Natural killer cell treated with Interleukin-12 subunit alpha and Interleukin-12 subunit beta and Interleukin-15 and Interleukin-18, amount 100 ng/mL, for 72 hours (primary cell): ENCODE measurements around the gene ENDOG. TPM values are rescaled to one million over a fixed set of nuclear protein-coding genes. Genes with fewer than 3 reads are reported as not detected.
"Not testable (repeated sequence)": the region's sequence is repeated elsewhere in the genome, so short reads cannot be mapped to it uniquely, and the experiment has no call there.

ENCODE experiments used
- ATAC-seq, 2 donors: fragments of 150-1000 bp; cut with Tn5 transposase in 1 of 2; sonication (Bioruptor Pico), chemical (Tn5 transposase) in 1 of 2; 2 replicates each; pipeline ENCODE4 v1.10.0; 2021
- DNase-seq: peaks from one replicate; pipeline ENCODE4 v3.0.0; 2022; ENCODE audit warnings: low spot score
- H3K27ac Mint-ChIP-seq, 2 donors: 1 replicate in 1 of 2; 2 replicates in 1 of 2; pipeline ENCODE4 v1.8.0; 2022; ENCODE audit warnings: mixed read lengths in 2 of 2, mild to moderate bottlenecking in 1 of 2, moderate library complexity in 1 of 2
- H3K27me3 Mint-ChIP-seq, 2 donors: 1 replicate in 1 of 2; 2 replicates in 1 of 2; pipeline ENCODE4 v1.8.0; 2022; ENCODE audit warnings: mixed read lengths in 2 of 2
- H3K36me3 Mint-ChIP-seq: one replicate; pipeline ENCODE4 v1.8.0; 2022; ENCODE audit warnings: mixed read lengths
- H3K4me1 Mint-ChIP-seq, 2 donors: 1 replicate in 1 of 2; 2 replicates in 1 of 2; pipeline ENCODE4 v1.8.0; 2022; ENCODE audit warnings: low read depth in 2 of 2, mixed read lengths in 2 of 2, mild to moderate bottlenecking in 1 of 2
- H3K4me3 Mint-ChIP-seq: one replicate; pipeline ENCODE4 v1.8.0; 2022; ENCODE audit warnings: mixed read lengths
- H3K9me3 Mint-ChIP-seq: 2 replicates; pipeline ENCODE4 v1.8.0; 2022; ENCODE audit warnings: mixed read lengths
- total RNA-seq, 2 donors: library from RNA; stranded (reverse); gene quantifications; one replicate each; pipeline ENCODE4 v1.2.3, GENCODE V29; 2022

ENDOG gene
- total RNA-seq, 2 donors from 2014 or later = 18.4 to 23.7 TPM

GRCh38 chr9:128786681-128787601 lies 31.4 kb upstream of the ENDOG start, which contains the start of gene TBC1D13:
TSS of gene TBC1D13 (plus strand) at chr9:128787253. CDS start at chr9:128787354, 101 bp downstream.
- H3K27me3 Mint-ChIP-seq = no peaks in the 10 kb centered on the region
- H3K4me3 Mint-ChIP-seq = peak within 1 kb of the TSS; percentile 98
- ATAC-seq = peak; percentile 98
- H3K9me3 Mint-ChIP-seq = no peaks in the 10 kb centered on the region
- DNase-seq = peak; percentile 93
- peaks cover 9 to 15% of the 10 kb centered on the region in 2 donors for H3K4me1 Mint-ChIP-seq
- H3K27ac Mint-ChIP-seq = peak within 1 kb of the TSS; percentile 77 to 88
- no peaks in the 10 kb centered on the region for H3K36me3 Mint-ChIP-seq

- DNase-seq (no peak), ATAC-seq (no peak)
- peaks cover 9 to 15% of the 10 kb centered on the region in 2 donors for H3K4me1 Mint-ChIP-seq
- H3K4me3 Mint-ChIP-seq = peak overlapping the region; percentile 98
- no peaks in the 10 kb centered on the region for H3K9me3 Mint-ChIP-seq
- H3K27ac Mint-ChIP-seq = peak overlapping the region; percentile 77 to 88
- H3K36me3 Mint-ChIP-seq = peaks cover under 1% of the 10 kb centered on the region
- H3K27me3 Mint-ChIP-seq = no peaks in the 10 kb centered on the region
Measured at GRCh38 chr9:128787659-128788058, 30.6 kb upstream of the ENDOG start.

- H3K4me1 Mint-ChIP-seq = peaks cover 15% of the 10 kb centered on the region in 2 donors
- H3K4me3 Mint-ChIP-seq = peak overlapping the region; percentile 98
- no peaks in the 10 kb centered on the region for H3K27me3 Mint-ChIP-seq
- H3K27ac Mint-ChIP-seq = peak overlapping the region; percentile 77 to 88
- no peak for DNase-seq
- ATAC-seq = no peak
- peaks cover 4% of the 10 kb centered on the region for H3K36me3 Mint-ChIP-seq
- H3K9me3 Mint-ChIP-seq = no peaks in the 10 kb centered on the region
Measured at GRCh38 chr9:128788445-128788844, 29.9 kb upstream of the ENDOG start.

GRCh38 chr9:128790536-128790935 lies 27.8 kb upstream of the ENDOG start:
- H3K27me3 Mint-ChIP-seq = no peaks in the 10 kb centered on the region
- DNase-seq (no peak), ATAC-seq (no peak)
- no peak overlapping the region for H3K4me3 Mint-ChIP-seq
- H3K36me3 Mint-ChIP-seq = peaks cover 9% of the 10 kb centered on the region
- no peak overlapping the region for H3K27ac Mint-ChIP-seq
- peaks cover 15% of the 10 kb centered on the region in 2 donors for H3K4me1 Mint-ChIP-seq
- H3K9me3 Mint-ChIP-seq = no peaks in the 10 kb centered on the region

- H3K27me3 Mint-ChIP-seq = no peaks in the 10 kb centered on the region
- DNase-seq (no peak), ATAC-seq (no peak)
- peaks cover 9% of the 10 kb centered on the region for H3K36me3 Mint-ChIP-seq
- H3K27ac Mint-ChIP-seq = no peak overlapping the region
- H3K4me1 Mint-ChIP-seq = peaks cover 11 to 15% of the 10 kb centered on the region in 2 donors
- no peak overlapping the region for H3K4me3 Mint-ChIP-seq
- no peaks in the 10 kb centered on the region for H3K9me3 Mint-ChIP-seq
Measured at GRCh38 chr9:128792134-128792533, 26.2 kb upstream of the ENDOG start.

- Mint-ChIP-seq H3K36me3 (peaks cover 12% of the 10 kb centered on the region), H3K27ac (no peak overlapping the region), H3K9me3 (no peaks in the 10 kb centered on the region), H3K4me1 (peaks cover 3 to 8% of the 10 kb centered on the region in 2 donors), H3K4me3 (no peak overlapping the region), H3K27me3 (no peaks in the 10 kb centered on the region)
- ATAC-seq = no peak
- DNase-seq = no peak
Measured at GRCh38 chr9:128792978-128793686, 25.2 kb upstream of the ENDOG start.

- peaks cover 17% of the 10 kb centered on the region for H3K36me3 Mint-ChIP-seq
- not testable (repeated sequence) for DNase-seq
Measured at GRCh38 chr9:128794961-128795360, 23.3 kb upstream of the ENDOG start.

GRCh38 chr9:128798896-128799295 lies 19.4 kb upstream of the ENDOG start:
- Mint-ChIP-seq H3K4me3 (no peak overlapping the region), H3K9me3 (no peaks in the 10 kb centered on the region), H3K27ac (no peak overlapping the region), H3K4me1 (no peaks in the 10 kb centered on the region), H3K36me3 (peaks cover 14% of the 10 kb centered on the region), H3K27me3 (no peaks in the 10 kb centered on the region)
- ATAC-seq (no peak), DNase-seq (no peak)

More at GRCh38 chr9:128794961-128795360, 23.3 kb upstream of the ENDOG start:
- H3K27ac Mint-ChIP-seq, H3K9me3 Mint-ChIP-seq, ATAC-seq, H3K4me3 Mint-ChIP-seq, H3K27me3 Mint-ChIP-seq, H3K4me1 Mint-ChIP-seq: not testable (repeated sequence)

- Mint-ChIP-seq H3K9me3 (no peaks in the 10 kb centered on the region), H3K36me3 (peaks cover 12% of the 10 kb centered on the region), H3K27me3 (no peaks in the 10 kb centered on the region), H3K27ac (no peak overlapping the region), H3K4me1 (no peaks in the 10 kb centered on the region), H3K4me3 (no peak overlapping the region)
- ATAC-seq (peak in 1 of 2 donors; percentile 9), DNase-seq (no peak)
Measured at GRCh38 chr9:128800061-128800460, 18.2 kb upstream of the ENDOG start.

GRCh38 chr9:128802482-128802881 lies 15.8 kb upstream of the ENDOG start:
- Mint-ChIP-seq H3K27ac (no peak overlapping the region), H3K27me3 (no peaks in the 10 kb centered on the region), H3K4me1 (no peaks in the 10 kb centered on the region), H3K36me3 (peaks cover 12% of the 10 kb centered on the region), H3K9me3 (no peaks in the 10 kb centered on the region), H3K4me3 (no peak overlapping the region)
- ATAC-seq (no peak), DNase-seq (no peak)

GRCh38 chr9:128805661-128806060 lies 12.6 kb upstream of the ENDOG start:
- H3K27me3 Mint-ChIP-seq = no peaks in the 10 kb centered on the region
- no peaks in the 10 kb centered on the region for H3K9me3 Mint-ChIP-seq
- ATAC-seq = no peak
- H3K4me3 Mint-ChIP-seq = no peak overlapping the region
- no peaks in the 10 kb centered on the region for H3K4me1 Mint-ChIP-seq
- no peak for DNase-seq
- peaks cover 10% of the 10 kb centered on the region for H3K36me3 Mint-ChIP-seq
- no peak overlapping the region for H3K27ac Mint-ChIP-seq

GRCh38 chr9:128807827-128808226 lies 10.5 kb upstream of the ENDOG start:
- Mint-ChIP-seq H3K27me3 (no peaks in the 10 kb centered on the region), H3K9me3 (no peaks in the 10 kb centered on the region), H3K36me3 (peaks cover 5% of the 10 kb centered on the region), H3K4me3 (no peak overlapping the region), H3K4me1 (no peaks in the 10 kb centered on the region), H3K27ac (no peak overlapping the region)
- peak in 1 of 2 donors; percentile 34 for ATAC-seq
- DNase-seq = no peak

GRCh38 chr9:128808543-128808942 lies 9.8 kb upstream of the ENDOG start:
- DNase-seq = no peak
- no peak overlapping the region for H3K4me3 Mint-ChIP-seq
- no peaks in the 10 kb centered on the region for H3K4me1 Mint-ChIP-seq
- H3K9me3 Mint-ChIP-seq = no peaks in the 10 kb centered on the region
- ATAC-seq = no peak
- peak overlapping the region in 1 of 2 donors; percentile 19 for H3K27ac Mint-ChIP-seq
- peaks cover 5% of the 10 kb centered on the region for H3K36me3 Mint-ChIP-seq
- no peaks in the 10 kb centered on the region for H3K27me3 Mint-ChIP-seq
